Activated naive CD4-positive, alpha-beta T cell treated with anti-CD3 and anti-CD28 coated beads, Interleukin-2, amount 50 U/mL, for 16 hours (primary cell): Measurements from ENCODE around the gene NFASC.

Source experiments
- DNase-seq: peaks from one replicate; pipeline ENCODE4 v3.0.0-alpha.2; 2020

The NFASC gene

DNA sequence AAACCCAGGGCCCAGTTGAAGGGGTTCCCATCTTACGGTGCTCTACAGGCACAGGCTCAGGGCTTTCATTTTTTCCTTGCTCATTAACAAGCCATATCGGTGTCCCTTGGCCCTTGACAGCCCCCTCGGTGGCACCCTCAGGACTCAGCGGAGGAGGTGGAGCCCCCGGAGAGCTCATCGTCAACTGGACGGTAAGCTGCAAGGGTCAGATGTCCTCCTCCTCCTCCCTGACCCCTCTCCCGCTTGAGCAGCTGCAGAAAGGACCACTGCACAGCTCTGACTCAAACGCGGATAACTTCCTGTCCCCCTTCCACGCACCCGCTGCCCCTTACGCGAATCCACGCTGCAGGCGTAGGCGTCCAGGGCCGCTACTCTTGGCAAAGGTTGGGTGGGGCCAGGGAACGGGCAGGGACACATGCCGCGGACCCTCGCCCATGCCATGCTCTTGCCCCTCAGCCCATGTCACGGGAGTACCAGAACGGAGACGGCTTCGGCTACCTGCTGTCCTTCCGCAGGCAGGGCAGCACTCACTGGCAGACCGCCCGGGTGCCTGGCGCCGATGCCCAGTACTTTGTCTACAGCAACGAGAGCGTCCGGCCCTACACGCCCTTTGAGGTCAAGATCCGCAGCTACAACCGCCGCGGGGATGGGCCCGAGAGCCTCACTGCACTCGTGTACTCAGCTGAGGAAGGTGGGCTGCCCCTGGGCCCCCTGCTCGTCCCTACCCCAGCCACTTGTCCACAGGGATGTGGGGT, 198.9 kb downstream of the NFASC start:
- DNase-seq = no peak

DNA sequence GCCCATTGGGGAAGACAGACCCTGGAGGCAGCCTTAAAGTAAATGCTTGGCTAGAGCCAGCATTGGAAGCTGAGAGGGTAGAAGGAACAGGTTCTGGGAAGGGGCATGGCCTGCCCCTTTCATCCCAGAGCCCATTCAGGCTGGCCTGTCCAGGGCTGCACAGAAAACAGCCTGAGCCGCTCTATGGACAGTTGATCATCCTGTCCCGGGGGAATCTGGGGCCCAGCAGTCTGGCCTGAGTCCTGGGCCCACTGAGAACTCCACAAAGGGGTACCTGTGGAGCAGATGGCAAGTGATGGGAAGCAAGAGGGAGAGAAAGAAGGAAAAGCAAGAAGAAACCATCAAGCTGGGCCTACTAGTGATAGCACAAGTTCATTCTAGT, 200.4 kb downstream of the NFASC start:
- DNase-seq = no peak

DNA sequence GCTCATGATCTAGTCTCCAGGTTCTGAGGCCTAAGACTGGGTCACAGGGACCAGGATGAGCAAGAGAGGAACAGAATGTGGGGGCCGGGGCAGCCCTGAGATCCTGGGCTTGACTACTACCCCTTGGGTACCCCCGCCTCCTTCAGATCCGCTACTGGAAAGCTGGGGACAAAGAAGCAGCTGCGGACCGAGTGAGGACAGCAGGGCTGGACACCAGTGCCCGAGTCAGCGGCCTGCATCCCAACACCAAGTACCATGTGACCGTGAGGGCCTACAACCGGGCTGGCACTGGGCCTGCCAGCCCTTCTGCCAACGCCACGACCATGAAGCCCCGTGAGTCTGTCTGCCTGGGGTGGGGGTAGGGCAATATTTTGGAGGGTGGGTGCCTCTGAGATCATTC, 201.1 kb downstream of the NFASC start:
- no peak for DNase-seq

DNA sequence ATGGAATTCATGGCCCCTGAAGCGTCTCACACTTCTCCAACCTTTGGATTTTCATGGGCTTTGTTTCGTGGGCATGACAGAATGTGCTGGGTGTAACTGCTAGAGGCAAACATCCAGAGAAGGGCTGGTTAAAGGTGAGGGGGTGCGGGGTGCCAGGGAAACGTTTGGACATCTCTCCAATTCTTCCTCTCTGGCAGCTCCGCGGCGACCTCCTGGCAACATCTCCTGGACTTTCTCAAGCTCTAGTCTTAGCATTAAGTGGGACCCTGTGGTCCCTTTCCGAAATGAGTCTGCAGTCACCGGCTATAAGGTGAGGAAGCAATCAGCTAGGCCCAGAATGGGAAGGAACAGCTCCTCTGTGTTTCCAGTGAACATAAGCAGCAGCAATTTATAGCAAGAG, 201.6 kb downstream of the NFASC start:
- no peak for DNase-seq
